SK-N-SH (cell line): ENCODE results near the gene PDLIM5. TPM values are rescaled to one million over a fixed set of nuclear protein-coding genes. Genes with fewer than 3 reads are reported as not detected.

Source experiments
- CTCF ChIA-PET: fragments of 300-600, 350-600 bp; formaldehyde crosslinking; extraction: SDS; loops from one replicate; lab custom pipeline; 2021; lab: Yijun Ruan, JAX
- POLR2A ChIA-PET: fragments of 350-600 bp; sonication (Branson Sonifier 250); formaldehyde crosslinking; extraction: SDS; loops from one replicate; lab custom pipeline; 2020; ENCODE audit warnings: antibody characterized with exemption, inconsistent platforms; lab: Yijun Ruan, JAX
- DNase-seq: peaks from one replicate; pipeline ENCODE4 v3.0.0; 2012
- H2AFZ ChIP-seq: fragments of 200-600 bp; sonication (generic); 2 replicates; pipeline ENCODE4 v1.8.1; 2016; ENCODE audit warnings: antibody characterized with exemption, mild to moderate bottlenecking, low read depth
- H3F3A ChIP-seq: fragments of 200-600 bp; sonication (generic); replicated peaks from 2 replicates; pipeline ENCODE3; 2016; ENCODE audit warnings: antibody characterized with exemption, mild to moderate bottlenecking; ENCODE audit not compliant: insufficient read depth
- H3K27ac ChIP-seq, 2 experiments: fragments of 200-500 bp in 1 of 2; fragments of 200-600 bp in 1 of 2; sonication (Bioruptor generic) in 1 of 2; sonication (generic), shearing (Covaris generic) in 1 of 2; 2 replicates each; pipeline versions ENCODE4 v1.5.1 to v1.6.1; 2014 to 2016; ENCODE audit warnings: low read depth in 2 of 2, inconsistent platforms in 1 of 2, low read length in 1 of 2, mild to moderate bottlenecking in 1 of 2, mixed read lengths in 1 of 2
- H3K27me3 ChIP-seq: fragments of 200-600 bp; sonication (generic), shearing (Covaris generic); 2 replicates; pipeline ENCODE4 v1.6.1; 2016; ENCODE audit warnings: mixed run types; ENCODE audit not compliant: insufficient read depth
- H3K36me3 ChIP-seq, 2 experiments: fragments of 200-500 bp in 1 of 2; fragments of 200-600 bp in 1 of 2; sonication (Bioruptor generic) in 1 of 2; sonication (generic) in 1 of 2; replicated peaks in 1 of 2; 2 replicates each; pipeline versions ENCODE3 to v1.5.1; 2014 to 2016; ENCODE audit warnings: low read length in 1 of 2, mild to moderate bottlenecking in 1 of 2; ENCODE audit not compliant: insufficient read depth in 2 of 2, control insufficient read depth in 1 of 2
- H3K4me1 ChIP-seq, 2 experiments: fragments of 200-500 bp in 1 of 2; fragments of 200-600 bp in 1 of 2; sonication (Bioruptor generic) in 1 of 2; sonication (generic), shearing (Covaris generic) in 1 of 2; 2 replicates each; pipeline versions ENCODE4 v1.5.1 to v1.6.1; 2014 to 2016; ENCODE audit warnings: low read depth in 1 of 2, low read length in 1 of 2, mixed run types in 1 of 2; ENCODE audit not compliant: insufficient read depth in 2 of 2, control insufficient read depth in 1 of 2
- H3K4me2 ChIP-seq: fragments of 200-600 bp; sonication (generic), shearing (Covaris generic); 2 replicates; pipeline ENCODE4 v1.6.1; 2017; ENCODE audit warnings: mixed run types
- H3K4me3 ChIP-seq, 2 experiments: fragments of 200-500 bp in 1 of 2; fragments of 200-600 bp in 1 of 2; sonication (Bioruptor generic) in 1 of 2; sonication (generic), shearing (Covaris generic) in 1 of 2; 2 replicates each; pipeline versions ENCODE4 v1.5.1 to v1.8.1; 2014 to 2016; ENCODE audit warnings: low read depth in 2 of 2, inconsistent platforms in 1 of 2, low read length in 1 of 2, mild to moderate bottlenecking in 1 of 2, mixed read lengths in 1 of 2, moderate library complexity in 1 of 2
- H3K79me2 ChIP-seq: fragments of 200-600 bp; sonication (generic); 2 replicates; pipeline ENCODE4 v1.8.1; 2017; ENCODE audit warnings: mild to moderate bottlenecking; ENCODE audit not compliant: insufficient read depth
- H3K9ac ChIP-seq: fragments of 200-600 bp; sonication (generic); 2 replicates; pipeline ENCODE4 v1.6.1; 2017; ENCODE audit warnings: mixed run types
- H3K9me2 ChIP-seq: fragments of 200-600 bp; sonication (generic); 2 replicates; pipeline ENCODE4 v1.6.1; 2017; ENCODE audit warnings: mixed run types
- H3K9me3 ChIP-seq: fragments of 200-600 bp; sonication (generic); 2 replicates; pipeline ENCODE4 v1.6.1; 2017; ENCODE audit warnings: mixed run types, mild to moderate bottlenecking, moderate library complexity
- H4K20me1 ChIP-seq: fragments of 200-600 bp; sonication (generic); 2 replicates; pipeline ENCODE4 v1.6.1; 2017; ENCODE audit warnings: mild to moderate bottlenecking, mixed run types; ENCODE audit not compliant: insufficient read depth
- CHD2 ChIP-seq: fragments of 150-350 bp; IDR thresholded peaks from 2 replicates; pipeline ENCODE4 v1.6.1; 2018; ENCODE audit warnings: low read length; ENCODE audit not compliant: partially characterized antibody
- CTCF ChIP-seq: fragments of 200-600 bp; sonication (generic); IDR thresholded peaks from 2 replicates; pipeline ENCODE4 v1.6.1; 2017; ENCODE audit warnings: antibody characterized with exemption, mild to moderate bottlenecking, moderate library complexity
- ELF1 ChIP-seq: IDR thresholded peaks from 2 replicates; pipeline ENCODE4 v1.4.0; 2012
- EP300 ChIP-seq, 2 experiments: IDR thresholded peaks; 2 replicates each; pipeline versions ENCODE4 v1.4.0 to v1.6.1; 2012; ENCODE audit warnings: borderline replicate concordance in 1 of 2, low read depth in 1 of 2, low read length in 1 of 2
- EZH2phosphoT487 ChIP-seq: fragments of 200-600 bp; sonication (generic); IDR thresholded peaks from 2 replicates; pipeline ENCODE4 v1.6.1; 2017; ENCODE audit warnings: low read depth, mixed run types, mild to moderate bottlenecking, antibody characterized with exemption, moderate library complexity, borderline replicate concordance
- FOSL2 ChIP-seq: IDR thresholded peaks from 2 replicates; pipeline ENCODE4 v1.4.0; 2012; ENCODE audit warnings: low read depth, mild to moderate bottlenecking, moderate library complexity, borderline replicate concordance
- JUND ChIP-seq: IDR thresholded peaks from 2 replicates; pipeline ENCODE4 v1.4.0; 2012
- NFIC ChIP-seq: IDR thresholded peaks from 2 replicates; pipeline ENCODE4 v1.4.0; 2012; ENCODE audit warnings: borderline replicate concordance
- NRF1 ChIP-seq: IDR thresholded peaks from 2 replicates; pipeline ENCODE4 v1.6.1; 2012; ENCODE audit warnings: low read depth, mild to moderate bottlenecking, low read length
- PBX3 ChIP-seq: IDR thresholded peaks from 2 replicates; pipeline ENCODE4; 2012
- POLR2AphosphoS5 ChIP-seq: IDR thresholded peaks from 2 replicates; pipeline ENCODE4 v1.6.1; 2012; ENCODE audit warnings: low read depth, low read length
- RAD21 ChIP-seq: IDR thresholded peaks from 2 replicates; pipeline ENCODE4 v1.6.1; 2012; ENCODE audit warnings: mild to moderate bottlenecking, low read length
- RXRA ChIP-seq: IDR thresholded peaks from 2 replicates; pipeline ENCODE4 v1.4.0; 2012; ENCODE audit warnings: low read depth, mild to moderate bottlenecking, borderline replicate concordance
- SIN3A ChIP-seq: IDR thresholded peaks from 2 replicates; pipeline ENCODE4 v1.6.1; 2012; ENCODE audit warnings: low read depth, mild to moderate bottlenecking, low read length, moderate library complexity, borderline replicate concordance
- TAF1 ChIP-seq: IDR thresholded peaks from 2 replicates; pipeline ENCODE4 v1.6.1; 2012; ENCODE audit warnings: low read depth, mild to moderate bottlenecking, low read length, moderate library complexity, borderline replicate concordance
- USF1 ChIP-seq: IDR thresholded peaks from 2 replicates; pipeline ENCODE4 v1.4.0; 2012; ENCODE audit warnings: low read depth, borderline replicate concordance
- USF2 ChIP-seq: fragments of 150-350 bp; IDR thresholded peaks from 2 replicates; pipeline ENCODE4 v1.6.1; 2017; ENCODE audit warnings: antibody characterized with exemption, low read length, low read depth, borderline replicate concordance
- YY1 ChIP-seq: IDR thresholded peaks from 2 replicates; pipeline ENCODE4 v1.4.0; 2012; ENCODE audit warnings: low read depth, mild to moderate bottlenecking
- whole genome bisulfite sequencing: methylation state at CpG from one replicate; pipeline ENCODE4 v1.1.6; 2017; ENCODE audit warnings: low lambda C conversion rate; 5-methylcytosine and 5-hydroxymethylcytosine counted together
- polyA plus RNA-seq, 3 experiments: library from polyadenylated mRNA; depleted of rRNA; stranded (reverse); fragments of >200 nt; gene quantifications; 2 replicates each; pipeline ENCODE4 v1.2.3, GENCODE V29; 2012

PDLIM5 gene
- polyA plus RNA-seq, 1 of the 3 experiments (the other 2 are of a cell fraction) = 36.7 TPM

- TF ChIP-seq USF2 (no peak), JUND (no peak), USF1 (no peak), FOSL2 (no peak), EP300 (IDR thresholded peaks at IDR 0.05; ENCODE audit: borderline replicate concordance in 1 of 2, low read depth in 1 of 2, low read length in 1 of 2) (no peak)
Observed at GRCh38 chr4:94466923-94467322, 15.2 kb downstream of the PDLIM5 start (continued).

GRCh38 chr4:94468093-94468769 lies 16.5 kb downstream of the PDLIM5 start:
- Histone ChIP-seq H3K4me1 (peaks cover 0 to 11% of the 10 kb centered on the region in 2 experiments; a peak in 2 of 4 replicates), H3K4me2 (no peak overlapping the region), H3K4me3 (no peak overlapping the region), H2AFZ (no peak overlapping the region), H3K27me3 (no peaks in the 10 kb centered on the region), H4K20me1 (peaks cover 18% of the 10 kb centered on the region), H3K9me3 (no peaks in the 10 kb centered on the region), H3K9ac (no peak overlapping the region), H3K36me3 (peaks cover 0 to 4% of the 10 kb centered on the region in 2 experiments), H3K9me2 (no peaks in the 10 kb centered on the region), H3K27ac (no peak overlapping the region), H3K79me2 (peaks cover 100% of the 10 kb centered on the region), H3F3A (peaks cover 40% of the 10 kb centered on the region)
- 90% methylated on average over 4 of the region's 4 CpGs for WGBS
- TF ChIP-seq ELF1 = no peak
- no peak for TF ChIP-seq NRF1
- no peak for TF ChIP-seq TAF1
- no peak for TF ChIP-seq NFIC
- TF ChIP-seq POLR2AphosphoS5 = no peak
- TF ChIP-seq CHD2 = no peak
- POLR2A ChIA-PET = no interaction called here
- DNase-seq = no peak
- CTCF ChIA-PET = interaction anchor here (0.6 kb wide), 1 partner anchor 37 kb away, joined by 3 read pairs; no protein-coding TSS in a partner anchor

- Histone ChIP-seq H4K20me1 (peaks cover 12% of the 10 kb centered on the region), H3K9me2 (no peaks in the 10 kb centered on the region), H3K27me3 (no peaks in the 10 kb centered on the region), H3K4me2 (no peak overlapping the region), H3F3A (peaks cover 40% of the 10 kb centered on the region), H3K9me3 (no peaks in the 10 kb centered on the region), H3K4me1 (peaks cover 0 to 7% of the 10 kb centered on the region in 2 experiments; a peak in 1 of 4 replicates), H3K9ac (no peak overlapping the region), H3K27ac (0 out of 4 replicates have a peak overlapping the region, but pooled peaks of 1 of the 2 experiments have one; percentile 6), H3K4me3 (no peak overlapping the region), H3K79me2 (peaks cover 100% of the 10 kb centered on the region), H3K36me3 (peaks cover 0 to 4% of the 10 kb centered on the region in 2 experiments), H2AFZ (no peak overlapping the region)
- CTCF ChIA-PET = no interaction called here
- 83% methylated on average over 1 of the region's 1 CpG for WGBS
- POLR2A ChIA-PET = no interaction called here
- DNase-seq = no peak
- no peak for TF ChIP-seq POLR2AphosphoS5
- TF ChIP-seq EP300 (IDR thresholded peaks at IDR 0.05; ENCODE audit: borderline replicate concordance in 1 of 2, low read depth in 1 of 2, low read length in 1 of 2) = no peak
- TF ChIP-seq RXRA = no peak
- no peak for TF ChIP-seq PBX3
- TF ChIP-seq SIN3A = no peak
- TF ChIP-seq YY1 = no peak
- TF ChIP-seq EZH2phosphoT487 = no peak
- no peak for TF ChIP-seq NFIC
- TF ChIP-seq CTCF = no peak
- no peak for TF ChIP-seq RAD21
- TF ChIP-seq ELF1 = no peak
Observed at GRCh38 chr4:94469221-94469784, 17.6 kb downstream of the PDLIM5 start.
